Measurements from ENCODE around the gene PPP2R2D. TPM values are rescaled to one million over a fixed set of nuclear protein-coding genes. Genes with fewer than 3 reads are reported as not detected.

PPP2R2D gene
- total RNA-seq, 2 experiments from 2014 or later = 31.6 to 32.3 TPM

GRCh38 chr10:131959841-131960240 is 59.0 kb downstream of the PPP2R2D start:
- H3K27me3 Mint-ChIP-seq = no peaks in the 10 kb centered on the region

GRCh38 chr10:131960631-131961046 is 59.8 kb downstream of the PPP2R2D start:
- Mint-ChIP-seq H3K27me3 (no peaks in the 10 kb centered on the region), H3K4me1 (ENCODE audit: low read depth) (peaks cover 16% of the 10 kb centered on the region), H3K27ac (no peak overlapping the region), H3K9me3 (no peaks in the 10 kb centered on the region), H3K36me3 (ENCODE audit: low read depth) (peaks cover 29% of the 10 kb centered on the region), H3K4me3 (no peak overlapping the region)
- ATAC-seq = no peak
- DNase-seq = no peak
- intact Hi-C loops (cut with micrococcal nuclease) = no loop called here
- CTCF ChIA-PET = interaction anchor here (1.0 kb wide), 1 partner anchor 63 kb away, joined by 3 read pairs; no protein-coding TSS in a partner anchor
- TF ChIP-seq CTCF (IDR thresholded peaks at IDR 0.05) = no peak
- POLR2A ChIA-PET = no interaction called here

More at GRCh38 chr10:131959841-131960240, 59.0 kb downstream of the PPP2R2D start:
- ChIA-PET CTCF (no interaction called here), POLR2A (no interaction called here)
- DNase-seq (no peak), ATAC-seq (no peak)
- Mint-ChIP-seq H3K4me1 (ENCODE audit: low read depth) (peaks cover 10% of the 10 kb centered on the region), H3K36me3 (ENCODE audit: low read depth) (peaks cover 29% of the 10 kb centered on the region), H3K9me3 (no peaks in the 10 kb centered on the region), H3K4me3 (no peak overlapping the region), H3K27ac (peak overlapping the region; percentile 11)
- no peak for TF ChIP-seq CTCF (IDR thresholded peaks at IDR 0.05)
- intact Hi-C loops (cut with micrococcal nuclease) = no loop called here

- no peak for TF ChIP-seq CTCF (IDR thresholded peaks at IDR 0.05)
- ChIA-PET POLR2A (no interaction called here), CTCF (interaction anchor here (1.0 kb wide), 1 partner anchor 62 kb away, joined by 3 read pairs; no protein-coding TSS in a partner anchor)
- peaks cover 18% of the 10 kb centered on the region for H3K4me1 Mint-ChIP-seq (ENCODE audit: low read depth)
- peaks cover 30% of the 10 kb centered on the region for H3K36me3 Mint-ChIP-seq (ENCODE audit: low read depth)
- no peaks in the 10 kb centered on the region for H3K27me3 Mint-ChIP-seq
- no peak for DNase-seq
- no peak overlapping the region for H3K27ac Mint-ChIP-seq
- H3K9me3 Mint-ChIP-seq = no peaks in the 10 kb centered on the region
- ATAC-seq = no peak
- H3K4me3 Mint-ChIP-seq = no peak overlapping the region
- intact Hi-C loops (cut with micrococcal nuclease) = no loop called here
Observed at GRCh38 chr10:131961047-131961776, 60.4 kb downstream of the PPP2R2D start.

- Mint-ChIP-seq H3K4me1 (ENCODE audit: low read depth) (peaks cover 18% of the 10 kb centered on the region), H3K27me3 (no peaks in the 10 kb centered on the region), H3K9me3 (no peaks in the 10 kb centered on the region), H3K4me3 (no peak overlapping the region), H3K27ac (no peak overlapping the region), H3K36me3 (ENCODE audit: low read depth) (peaks cover 34% of the 10 kb centered on the region)
- ChIA-PET POLR2A (interaction anchor here (0.6 to 0.8 kb wide), 2 partner anchors 57 to 164 kb away, joined by 3 read pairs; no protein-coding TSS in a partner anchor), CTCF (no interaction called here)
- DNase-seq (no peak), ATAC-seq (no peak)
- TF ChIP-seq CTCF (IDR thresholded peaks at IDR 0.05) = no peak
- intact Hi-C loops (cut with micrococcal nuclease) = no loop called here
Observed at GRCh38 chr10:131961777-131962662, 61.2 kb downstream of the PPP2R2D start.

Data from activated CD8-positive, alpha-beta T cell treated with anti-CD3 and anti-CD28 coated beads for 36 hours (primary cell).